ENCODE data around the gene TRABD. TPM values are rescaled to one million over a fixed set of nuclear protein-coding genes. Genes with fewer than 3 reads are reported as not detected.

The TRABD gene
- total RNA-seq, 6 donors from 2014 or later: 32.9 to 88.0 (median 56.3) TPM

GRCh38 chr22:50171965-50172421, 13.7 kb upstream of the TRABD start:
- Histone ChIP-seq H3K27me3 (peaks cover 0 to 24% (median 9%) of the 10 kb centered on the region in 4 donors), H3K9me3 (no peaks in the 10 kb centered on the region), H3K36me3 (no peaks in the 10 kb centered on the region), H3K4me1 (peaks cover 7 to 19% (median 10%) of the 10 kb centered on the region in 4 donors), H3K27ac (no peak overlapping the region), H3K4me3 (no peak overlapping the region)
- DNase-seq (peak in 1 of 2 donors; percentile 49), ATAC-seq (ENCODE audit: low FRiP score in 2 of 2) (peak in 1 of 2 donors; percentile 28)
- 80 to 82% methylated on average over 8 to 13 of the region's 13 CpGs for WGBS, 2 donors
- TF ChIP-seq EP300 (IDR thresholded peaks at IDR 0.05) (no peak), CTCF (IDR thresholded peaks at IDR 0.05) (no peak)

GRCh38 chr22:50173311-50173982, 12.3 kb upstream of the TRABD start:
- H3K27ac ChIP-seq: no peak overlapping the region
- no peak overlapping the region for H3K4me3 ChIP-seq
- WGBS, 2 donors: 61 to 80% methylated on average over 18 to 26 of the region's 26 CpGs
- no peaks in the 10 kb centered on the region for H3K36me3 ChIP-seq
- ATAC-seq (ENCODE audit: low FRiP score in 2 of 2): peak in 1 of 2 donors; percentile 46
- peak; percentile 53 to 54 for DNase-seq
- TF ChIP-seq EP300 (IDR thresholded peaks at IDR 0.05) (no peak), POLR2AphosphoS5 (IDR thresholded peaks at IDR 0.05) (no peak), POLR2A (IDR thresholded peaks at IDR 0.05) (no peak), CTCF (IDR thresholded peaks at IDR 0.05) (no peak)
- peaks cover 7 to 19% (median 10%) of the 10 kb centered on the region in 4 donors for H3K4me1 ChIP-seq
- H3K9me3 ChIP-seq: no peaks in the 10 kb centered on the region
- H3K27me3 ChIP-seq: peaks cover 0 to 24% (median 9%) of the 10 kb centered on the region in 4 donors

GRCh38 chr22:50173983-50174355, 11.7 kb upstream of the TRABD start:
- Histone ChIP-seq H3K4me1 (peaks cover 7 to 19% (median 10%) of the 10 kb centered on the region in 4 donors), H3K36me3 (no peaks in the 10 kb centered on the region), H3K9me3 (no peaks in the 10 kb centered on the region), H3K27me3 (peaks cover 0 to 21% (median 8%) of the 10 kb centered on the region in 4 donors), H3K4me3 (no peak overlapping the region), H3K27ac (no peak overlapping the region)
- DNase-seq (peak in 1 of 2 donors; percentile 51), ATAC-seq (ENCODE audit: low FRiP score in 2 of 2) (peak in 1 of 2 donors; percentile 6)
- TF ChIP-seq POLR2A (IDR thresholded peaks at IDR 0.05) (no peak), CTCF (IDR thresholded peaks at IDR 0.05) (no peak), EP300 (IDR thresholded peaks at IDR 0.05) (no peak), POLR2AphosphoS5 (IDR thresholded peaks at IDR 0.05) (no peak)
- WGBS, 2 donors: 93% methylated on average over 2 to 6 of the region's 6 CpGs

- Histone ChIP-seq H3K4me1 (peaks cover 4 to 15% (median 7%) of the 10 kb centered on the region in 4 donors), H3K27me3 (peaks cover 0 to 15% (median 5%) of the 10 kb centered on the region in 4 donors), H3K27ac (no peak overlapping the region), H3K36me3 (no peaks in the 10 kb centered on the region), H3K9me3 (no peaks in the 10 kb centered on the region), H3K4me3 (no peak overlapping the region)
- TF ChIP-seq POLR2A (IDR thresholded peaks at IDR 0.05) (no peak), POLR2AphosphoS5 (IDR thresholded peaks at IDR 0.05) (no peak), CTCF (IDR thresholded peaks at IDR 0.05) (no peak), EP300 (IDR thresholded peaks at IDR 0.05) (no peak)
- WGBS, 2 donors: 90 to 97% methylated on average over 6 to 27 of the region's 27 CpGs
- ATAC-seq (ENCODE audit: low FRiP score in 2 of 2): no peak
- peak in 1 of 2 donors; percentile 70 for DNase-seq
These were observed 11.1 kb upstream of the TRABD start for GRCh38 chr22:50174382-50175190.
